H1 (cell line): ENCODE results near the gene NCF4. TPM values are rescaled to one million over a fixed set of nuclear protein-coding genes. Genes with fewer than 3 reads are reported as not detected.

Experiments
- CTCF ChIA-PET: fragments of 300-600 bp; sonication (Branson Sonifier 250); formaldehyde crosslinking; loops from one replicate; lab custom pipeline; 2021; ENCODE audit not compliant: partially characterized antibody; lab: Charles Lee
- POLR2A ChIA-PET: fragments of 300-600 bp; sonication (Branson Sonifier 250); formaldehyde crosslinking; loops from one replicate; lab custom pipeline; 2021; ENCODE audit warnings: inconsistent platforms; ENCODE audit not compliant: partially characterized antibody; lab: Charles Lee
- DNase-seq, 2 experiments: peaks; one replicate each; pipeline versions ENCODE4 v3.0.0 to v3.0.0-alpha.2; 2010 to 2022; ENCODE audit warnings: low spot score in 2 of 2, low read depth in 1 of 2, mixed read lengths in 1 of 2
- FAIRE-seq: peaks from 2 replicates; lab custom pipeline; 2011; peaks lifted over from hg19 to GRCh38; lab: Jason Lieb, UNC
- H2AFZ ChIP-seq: 2 replicates; pipeline ENCODE4 v1.8.1; 2012; ENCODE audit warnings: low read length, inconsistent platforms
- H2AK5ac ChIP-seq: 2 replicates; pipeline ENCODE4 v1.6.1; 2013; ENCODE audit warnings: low read depth, low read length
- H2BK120ac ChIP-seq: replicated peaks from 2 replicates; pipeline ENCODE3; 2013; ENCODE audit warnings: low read depth, low read length, inconsistent platforms
- H2BK12ac ChIP-seq: 2 replicates; pipeline ENCODE4 v1.6.1; 2013; ENCODE audit warnings: low read depth, low read length
- H2BK15ac ChIP-seq: 2 replicates; pipeline ENCODE4 v1.6.1; 2013; ENCODE audit warnings: low read length
- H2BK20ac ChIP-seq: 2 replicates; pipeline ENCODE4 v1.6.1; 2013; ENCODE audit warnings: low read length
- H2BK5ac ChIP-seq: 2 replicates; pipeline ENCODE4 v1.6.1; 2013; ENCODE audit warnings: low read depth, low read length
- H3K14ac ChIP-seq: 2 replicates; pipeline ENCODE4 v1.6.1; 2013; ENCODE audit warnings: inconsistent platforms; ENCODE audit not compliant: insufficient read length
- H3K18ac ChIP-seq: 2 replicates; pipeline ENCODE4 v1.6.1; 2013; ENCODE audit warnings: low read length; ENCODE audit errors: extremely low read depth
- H3K23ac ChIP-seq: 2 replicates; pipeline ENCODE4 v1.6.1; 2013; ENCODE audit warnings: inconsistent platforms; ENCODE audit not compliant: insufficient read length
- H3K23me2 ChIP-seq: 2 replicates; pipeline ENCODE4 v1.6.1; 2013; ENCODE audit warnings: low read depth, low read length
- H3K27ac ChIP-seq: 2 replicates; pipeline ENCODE4 v1.6.1; 2011; ENCODE audit warnings: low read depth, low read length, inconsistent platforms
- H3K27me3 ChIP-seq, 4 experiments: replicated peaks in 1 of 4; 1 replicate in 1 of 4; 2 replicates in 3 of 4; pipeline versions ENCODE4 v1.6.1 to v1.8.1; 2011 to 2013; ENCODE audit warnings: low read length in 3 of 4, mild to moderate bottlenecking in 3 of 4, inconsistent platforms in 2 of 4, mixed read lengths in 2 of 4, moderate library complexity in 1 of 4; ENCODE audit not compliant: control insufficient read depth in 3 of 4, insufficient read depth in 3 of 4; ENCODE audit errors: extremely low read depth in 1 of 4
- H3K36me3 ChIP-seq, 4 experiments: 2 replicates each; pipeline versions ENCODE4 v1.6.1 to v1.8.1; 2011 to 2013; ENCODE audit warnings: mild to moderate bottlenecking in 4 of 4, low read length in 3 of 4, moderate library complexity in 2 of 4, control low read depth in 1 of 4, inconsistent platforms in 1 of 4; ENCODE audit not compliant: insufficient read depth in 4 of 4, control insufficient read depth in 2 of 4
- H3K4ac ChIP-seq: replicated peaks from 2 replicates; pipeline ENCODE3; 2013; ENCODE audit warnings: low read length, low read depth, mixed read lengths, inconsistent platforms; ENCODE audit not compliant: insufficient read length
- H3K4me1 ChIP-seq, 4 experiments: replicated peaks in 1 of 4; 1 replicate in 1 of 4; 2 replicates in 3 of 4; pipeline versions ENCODE4 v1.6.1 to v1.8.1; 2011 to 2013; ENCODE audit warnings: low read length in 3 of 4, inconsistent platforms in 2 of 4, mixed read lengths in 1 of 4; ENCODE audit not compliant: insufficient read depth in 4 of 4, control insufficient read depth in 3 of 4
- H3K4me2 ChIP-seq, 2 experiments: 2 replicates each; pipeline versions ENCODE4 v1.6.1 to v1.8.1; 2011 to 2013; ENCODE audit warnings: low read depth in 2 of 2, low read length in 2 of 2, control low read depth in 1 of 2, inconsistent platforms in 1 of 2, mild to moderate bottlenecking in 1 of 2; ENCODE audit not compliant: insufficient read depth in 1 of 2
- H3K4me3 ChIP-seq, 4 experiments: fragments of 200-600, 300-600 bp in 1 of 4; sonication (generic), shearing (Covaris generic), sonication (Bioruptor Twin) in 1 of 4; 2 replicates each; pipeline versions ENCODE4 v1.5.1 to v1.8.1; 2011 to 2016; ENCODE audit warnings: low read length in 4 of 4, low read depth in 3 of 4, control low read depth in 2 of 4, inconsistent platforms in 2 of 4, mild to moderate bottlenecking in 2 of 4, mixed read lengths in 1 of 4, moderate library complexity in 1 of 4; ENCODE audit not compliant: insufficient read depth in 2 of 4; ENCODE audit errors: extremely low read depth in 1 of 4
- H3K56ac ChIP-seq: replicated peaks from 2 replicates; pipeline ENCODE3; 2013; ENCODE audit warnings: low read depth, mild to moderate bottlenecking, mixed read lengths, low read length, inconsistent platforms; ENCODE audit not compliant: insufficient read length
- H3K79me1 ChIP-seq: 2 replicates; pipeline ENCODE4 v1.6.1; 2013; ENCODE audit warnings: low read depth, low read length, control low read depth
- H3K79me2 ChIP-seq, 2 experiments: 2 replicates each; pipeline versions ENCODE4 v1.6.1 to v1.8.1; 2012 to 2013; ENCODE audit warnings: low read length in 2 of 2, mild to moderate bottlenecking in 2 of 2, inconsistent platforms in 1 of 2; ENCODE audit not compliant: insufficient read depth in 2 of 2, control insufficient read depth in 1 of 2
- H3K9ac ChIP-seq, 4 experiments: replicated peaks in 1 of 4; 1 replicate in 1 of 4; 2 replicates in 3 of 4; pipeline versions ENCODE4 v1.6.1 to v1.8.1; 2011 to 2013; ENCODE audit warnings: low read depth in 3 of 4, low read length in 3 of 4, control low read depth in 2 of 4, mild to moderate bottlenecking in 2 of 4, moderate library complexity in 2 of 4, inconsistent platforms in 1 of 4; ENCODE audit errors: extremely low read depth in 1 of 4
- H3K9me3 ChIP-seq, 2 experiments: 2 replicates each; pipeline versions ENCODE4 v1.6.1 to v1.8.1; 2012 to 2013; ENCODE audit warnings: mild to moderate bottlenecking in 2 of 2, moderate library complexity in 2 of 2, control low read depth in 1 of 2, inconsistent platforms in 1 of 2, low read depth in 1 of 2, low read length in 1 of 2, mixed read lengths in 1 of 2; ENCODE audit not compliant: insufficient read depth in 2 of 2
- H4K20me1 ChIP-seq, 2 experiments: replicated peaks in 1 of 2; 2 replicates each; pipeline versions ENCODE3 to v1.8.1; 2011 to 2013; ENCODE audit warnings: inconsistent platforms in 2 of 2, low read length in 2 of 2, mild to moderate bottlenecking in 1 of 2; ENCODE audit not compliant: insufficient read depth in 2 of 2, control insufficient read depth in 1 of 2
- H4K5ac ChIP-seq: 2 replicates; pipeline ENCODE4 v1.6.1; 2013; ENCODE audit warnings: low read length, low read depth, mixed read lengths, inconsistent platforms; ENCODE audit not compliant: insufficient read length
- H4K8ac ChIP-seq: 2 replicates; pipeline ENCODE4 v1.8.0; 2013; ENCODE audit warnings: mild to moderate bottlenecking, moderate library complexity, low read length, inconsistent platforms; ENCODE audit not compliant: insufficient read depth; ENCODE audit errors: extremely low read depth
- H4K91ac ChIP-seq: replicated peaks from 2 replicates; pipeline ENCODE3; 2013; ENCODE audit warnings: low read length, mixed read lengths, inconsistent platforms; ENCODE audit not compliant: insufficient read length
- CREB1 ChIP-seq: IDR thresholded peaks from 2 replicates; pipeline ENCODE4 v1.6.1; 2012; ENCODE audit warnings: inconsistent platforms
- KDM1A ChIP-seq: fragments of 200-600, 300-600 bp; sonication (generic); IDR thresholded peaks from 2 replicates; pipeline ENCODE4 v1.7.1; 2016; ENCODE audit warnings: mild to moderate bottlenecking, low read length, borderline replicate concordance
- RBBP5 ChIP-seq: IDR thresholded peaks from 2 replicates; pipeline ENCODE4 v1.7.1; 2012; ENCODE audit warnings: low read depth, mild to moderate bottlenecking, inconsistent platforms, low read length, moderate library complexity, borderline replicate concordance
- WGBS, 2 experiments: shearing (Covaris generic) in 1 of 2; methylation state at CpG; one replicate each; pipeline versions ENCODE4 v1.1.6 to v1.1.7; 2013 to 2015; ENCODE audit warnings: low lambda C conversion rate in 2 of 2, mixed read lengths in 2 of 2, inconsistent platforms in 1 of 2, low coverage in 1 of 2, missing lambda C conversion rate in 1 of 2; ENCODE audit not compliant: insufficient replicate concordance in 2 of 2, insufficient coverage in 1 of 2, insufficient read length in 1 of 2; ENCODE audit errors: extremely low coverage in 1 of 2, missing lambda C conversion rate in 1 of 2; 5-methylcytosine and 5-hydroxymethylcytosine counted together
- polyA plus RNA-seq, 7 experiments: library from polyadenylated mRNA; depleted of rRNA in 3 of 7; stranded (reverse) in 5 of 7; unstranded in 2 of 7; fragments of >200 nt in 5 of 7; fragments of 200-250 nt in 2 of 7; gene quantifications; 1 replicate in 5 of 7; 2 replicates in 1 of 7; 4 replicates in 1 of 7; pipeline versions ENCODE4 v1.2.1 to v1.2.3, GENCODE V29; 2011 to 2013; ENCODE audit warnings: missing spikeins in 2 of 7, mixed read lengths in 2 of 7
- total RNA-seq: library from RNA; stranded (reverse); fragmentation: NEBNext Ultra II Directional; extraction: Animal tissue kit (Norgen Biotek cat#: 25700); gene quantifications from 2 replicates; pipeline ENCODE4 v1.2.1, GENCODE V29; 2021
- TF ChIP-seq, protein P1 (sequence below): IDR thresholded peaks from 2 replicates; pipeline ENCODE4 v1.6.1; 2011; ENCODE audit warnings: low read length, improper control_type of control experiment

Gene NCF4
- total and polyA plus RNA-seq, 2 of the 8 experiments (the other 6 are each of a cell fraction or from before 2014, with no cell fraction given) = 0.20 TPM; not detected in 1

DNA sequence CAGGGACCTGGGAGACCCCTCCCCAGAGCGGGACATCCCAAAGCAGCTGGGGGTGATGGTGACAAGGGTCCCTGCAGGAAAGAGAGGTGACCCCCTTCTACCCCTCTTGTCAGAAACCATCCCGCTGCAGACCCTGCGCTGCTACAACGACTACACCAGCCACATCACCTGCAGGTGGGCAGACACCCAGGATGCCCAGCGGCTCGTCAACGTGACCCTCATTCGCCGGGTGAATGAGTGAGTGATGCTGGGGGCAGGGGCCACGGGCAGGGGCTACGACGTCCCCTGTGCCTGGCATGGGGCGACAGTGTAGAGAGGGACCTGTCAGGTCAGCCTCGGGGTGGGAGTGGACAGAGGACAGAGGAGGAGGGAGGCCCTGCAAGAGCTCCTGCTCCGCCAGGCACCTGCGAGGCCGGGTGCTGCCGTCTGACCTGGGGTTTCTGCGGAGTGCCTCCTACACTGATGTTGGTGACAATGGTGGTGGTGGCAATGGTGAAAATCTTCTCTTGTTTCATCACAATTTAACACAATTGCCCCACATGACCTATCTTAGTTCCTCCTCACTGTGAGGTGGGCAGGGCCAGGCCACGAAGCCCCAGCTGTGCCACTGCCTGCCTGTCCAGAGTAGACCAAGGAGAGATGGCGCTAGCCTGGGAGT, 62.5 kb downstream of the NCF4 start:
- ChIA-PET CTCF (interaction anchor here (1.9 kb wide), 1 partner anchor 9 kb away, joined by 6 read pairs; the partner anchor contains the start of gene CSF2RB), POLR2A (no interaction called here)
- H3K79me2 ChIP-seq = no peaks in the 10 kb centered on the region
- H3K4ac ChIP-seq = no peak overlapping the region
- no peak overlapping the region for H2BK12ac ChIP-seq
- H3K4me3 ChIP-seq = no peak overlapping the region
- FAIRE-seq = no peak
- no peak overlapping the region for H3K14ac ChIP-seq
- H4K91ac ChIP-seq = peak overlapping the region; percentile 49
- H3K23ac ChIP-seq = no peak overlapping the region
- no peaks in the 10 kb centered on the region; a peak in 1 of 4 replicates for H3K9me3 ChIP-seq
- H3K4me2 ChIP-seq = no peak overlapping the region
- no peak overlapping the region for H4K5ac ChIP-seq
- H2BK5ac ChIP-seq = no peak overlapping the region
- H2BK15ac ChIP-seq = no peak overlapping the region
- H2AFZ ChIP-seq = no peak overlapping the region
- H2BK120ac ChIP-seq = no peak overlapping the region
- no peak overlapping the region for H3K56ac ChIP-seq
- no peak overlapping the region for H2BK20ac ChIP-seq
- H2AK5ac ChIP-seq = no peak overlapping the region
- 93% methylated on average over 20 of the region's 21 CpGs; no CpG with 5 or more reads in 1 of the 2 experiments for WGBS, 2 experiments
- peaks cover 5% of the 10 kb centered on the region for H3K23me2 ChIP-seq
- H3K18ac ChIP-seq = no peak overlapping the region
- no peak overlapping the region for H4K8ac ChIP-seq
- H3K79me1 ChIP-seq = no peaks in the 10 kb centered on the region
- H3K27ac ChIP-seq = no peak overlapping the region
- peaks cover 0 to 2% (median 0%) of the 10 kb centered on the region in 4 experiments; a peak in 1 of 7 replicates for H3K27me3 ChIP-seq
- TF ChIP-seq RBBP5 (no peak), KDM1A (no peak), CREB1 (no peak)
- TF ChIP-seq, protein P1, sequence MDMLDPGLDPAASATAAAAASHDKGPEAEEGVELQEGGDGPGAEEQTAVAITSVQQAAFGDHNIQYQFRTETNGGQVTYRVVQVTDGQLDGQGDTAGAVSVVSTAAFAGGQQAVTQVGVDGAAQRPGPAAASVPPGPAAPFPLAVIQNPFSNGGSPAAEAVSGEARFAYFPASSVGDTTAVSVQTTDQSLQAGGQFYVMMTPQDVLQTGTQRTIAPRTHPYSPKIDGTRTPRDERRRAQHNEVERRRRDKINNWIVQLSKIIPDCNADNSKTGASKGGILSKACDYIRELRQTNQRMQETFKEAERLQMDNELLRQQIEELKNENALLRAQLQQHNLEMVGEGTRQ = no peak
- TF ChIP-seq, all 59 proteins: peak for 0
- no peak overlapping the region for H3K9ac ChIP-seq
- peaks cover 0 to 5% of the 10 kb centered on the region in 2 experiments for H4K20me1 ChIP-seq
- no peaks in the 10 kb centered on the region for H3K36me3 ChIP-seq
- no peak for DNase-seq
- peaks cover 0 to 9% (median 3%) of the 10 kb centered on the region in 4 experiments; a peak in 4 of 7 replicates for H3K4me1 ChIP-seq
